GM15510 (cell line): ENCODE measurements around the gene GNL1.

ENCODE experiments used
- POLR2A ChIP-seq: IDR thresholded peaks from 3 replicates; pipeline ENCODE4 v1.6.1; 2011; ENCODE audit warnings: borderline replicate concordance; ENCODE audit not compliant: insufficient read length; ENCODE audit errors: extremely low read depth

GNL1 gene

GRCh38 chr6:30572148-30572547 is 15.9 kb upstream of the GNL1 start:
- TF ChIP-seq POLR2A: no peak

GRCh38 chr6:30571762-30572082 is 15.4 kb upstream of the GNL1 start:
- no peak for TF ChIP-seq POLR2A

- TF ChIP-seq POLR2A: peak; percentile 95
These were observed 14.9 kb upstream of the GNL1 start, which contains the start of gene ABCF1 for GRCh38 chr6:30571075-30571761. ABCF1 (plus strand) TSS chr6:30571442; CDS start chr6:30571488, 46 bp downstream.

- no peak for TF ChIP-seq POLR2A
These were observed 14.4 kb upstream of the GNL1 start for GRCh38 chr6:30570740-30571074.

- no peak for TF ChIP-seq POLR2A
These were observed 14.0 kb upstream of the GNL1 start for GRCh38 chr6:30570263-30570662.

DNA sequence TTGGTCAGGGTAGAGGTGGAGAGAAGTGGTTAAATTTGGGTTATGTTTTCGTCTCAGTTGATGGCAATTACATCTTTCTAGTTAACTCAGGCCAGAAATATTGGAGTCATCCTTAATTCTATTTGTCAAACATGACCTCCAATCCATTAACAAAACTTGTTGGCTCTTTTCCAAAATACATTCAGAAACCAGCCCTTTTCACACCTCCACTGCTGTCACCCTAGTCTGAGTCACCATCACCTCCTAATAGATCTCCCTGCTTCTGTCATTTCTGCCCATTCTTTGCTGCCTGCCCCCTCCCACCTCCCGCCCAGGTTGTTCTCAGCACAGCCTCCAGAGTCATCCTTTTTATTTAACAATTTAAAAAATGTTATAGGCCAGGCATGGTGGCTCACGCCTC is 12.0 kb upstream of the GNL1 start:
- TF ChIP-seq POLR2A: no peak

GRCh38 chr6:30565772-30566171 is 9.5 kb upstream of the GNL1 start:
- no peak for TF ChIP-seq POLR2A

- TF ChIP-seq POLR2A: no peak
These were observed 7.8 kb upstream of the GNL1 start for GRCh38 chr6:30564114-30564513.

GRCh38 chr6:30562470-30563425 is 6.5 kb upstream of the GNL1 start:
- no peak for TF ChIP-seq POLR2A

DNA sequence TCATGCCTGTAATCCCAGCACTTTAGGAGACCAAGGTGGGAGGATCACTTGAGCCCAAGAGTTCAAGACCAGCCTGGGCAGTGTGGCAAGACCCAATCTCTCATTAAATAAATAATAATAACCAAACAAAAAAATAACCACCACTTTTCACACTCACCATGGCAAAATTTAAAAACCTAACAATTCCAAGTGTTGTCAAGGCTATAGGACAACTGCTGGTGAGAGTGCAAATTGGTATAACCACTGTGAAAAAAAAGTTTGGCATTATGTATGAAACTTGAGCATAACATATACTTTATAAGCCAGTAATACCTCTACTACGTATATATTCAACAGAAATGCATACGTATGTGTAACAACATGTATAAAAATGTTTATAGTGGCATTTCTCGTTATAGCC is 4.6 kb upstream of the GNL1 start:
- TF ChIP-seq POLR2A: no peak

DNA sequence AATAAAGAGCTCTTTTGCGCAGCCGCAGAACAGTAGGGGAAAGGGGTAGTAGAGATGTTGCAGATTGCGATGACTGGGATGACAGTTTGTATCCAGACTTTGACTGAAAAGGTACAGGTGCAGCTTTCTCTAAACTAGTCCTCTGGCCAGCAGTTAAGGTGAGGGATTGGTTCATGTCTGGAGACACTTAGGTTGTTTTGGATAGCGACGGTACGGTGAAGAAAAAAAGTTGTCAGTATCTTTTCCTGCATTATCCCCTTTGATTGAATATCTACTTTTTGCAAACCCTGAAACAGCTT is 1.3 kb upstream of the GNL1 start:
- TF ChIP-seq POLR2A: no peak

DNA sequence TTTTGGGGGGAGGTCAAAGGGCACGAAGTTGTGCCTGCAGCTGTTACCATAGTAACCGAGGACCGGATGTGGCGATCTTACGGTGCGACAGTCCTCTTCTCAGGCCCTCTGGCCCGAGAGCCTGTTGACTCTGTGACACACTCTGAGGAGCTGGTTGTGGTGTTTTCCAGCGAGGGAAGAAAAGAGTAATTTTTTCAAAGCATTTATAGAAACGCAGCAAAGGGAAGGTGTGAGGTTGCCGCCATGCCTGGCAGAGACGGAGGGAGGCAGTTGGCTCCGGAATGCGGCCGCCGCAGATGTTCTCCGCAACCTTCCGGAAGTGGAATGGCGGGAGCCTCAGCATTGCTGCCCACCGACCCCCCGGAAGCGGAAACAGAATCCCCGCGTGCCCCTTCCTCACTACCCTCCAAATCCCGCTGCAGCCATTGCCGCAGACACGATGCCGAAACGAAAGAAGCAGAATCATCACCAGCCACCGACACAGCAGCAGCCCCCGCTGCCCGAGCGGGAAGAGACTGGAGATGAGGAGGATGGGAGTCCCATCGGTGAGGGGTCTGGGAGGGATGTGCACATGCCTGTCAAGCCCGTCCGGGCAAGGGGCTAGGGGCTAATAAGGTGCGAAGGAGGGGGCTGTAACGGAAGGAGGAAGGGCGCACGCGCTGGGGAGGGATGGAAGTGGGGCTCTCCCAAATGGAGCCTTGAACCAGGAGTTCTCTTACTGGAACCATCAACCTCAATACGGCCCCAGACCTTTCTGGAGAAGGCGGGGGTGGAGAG is 805 bp upstream of the GNL1 start, which contains the start of gene PRR3:
Gene PRR3 (plus strand): TSS at position 390 of the 777 bp plus-strand sequence. CDS start 50 bp downstream, at position 440.
- peak; percentile 53 for TF ChIP-seq POLR2A

DNA sequence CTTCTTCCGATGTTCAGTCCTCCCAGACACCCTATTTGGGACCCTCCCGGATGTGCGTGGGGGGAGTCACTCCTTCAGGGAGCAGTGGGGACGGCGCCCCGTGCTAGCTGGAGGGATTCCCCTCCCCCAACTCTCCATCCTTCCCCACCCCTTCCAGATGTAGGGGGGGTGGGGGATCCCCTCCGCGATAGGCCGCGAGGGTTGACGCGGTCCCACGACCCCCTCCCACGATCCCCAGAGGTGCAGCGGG is 548 bp downstream of the GNL1 start:
- TF ChIP-seq POLR2A: no peak

DNA sequence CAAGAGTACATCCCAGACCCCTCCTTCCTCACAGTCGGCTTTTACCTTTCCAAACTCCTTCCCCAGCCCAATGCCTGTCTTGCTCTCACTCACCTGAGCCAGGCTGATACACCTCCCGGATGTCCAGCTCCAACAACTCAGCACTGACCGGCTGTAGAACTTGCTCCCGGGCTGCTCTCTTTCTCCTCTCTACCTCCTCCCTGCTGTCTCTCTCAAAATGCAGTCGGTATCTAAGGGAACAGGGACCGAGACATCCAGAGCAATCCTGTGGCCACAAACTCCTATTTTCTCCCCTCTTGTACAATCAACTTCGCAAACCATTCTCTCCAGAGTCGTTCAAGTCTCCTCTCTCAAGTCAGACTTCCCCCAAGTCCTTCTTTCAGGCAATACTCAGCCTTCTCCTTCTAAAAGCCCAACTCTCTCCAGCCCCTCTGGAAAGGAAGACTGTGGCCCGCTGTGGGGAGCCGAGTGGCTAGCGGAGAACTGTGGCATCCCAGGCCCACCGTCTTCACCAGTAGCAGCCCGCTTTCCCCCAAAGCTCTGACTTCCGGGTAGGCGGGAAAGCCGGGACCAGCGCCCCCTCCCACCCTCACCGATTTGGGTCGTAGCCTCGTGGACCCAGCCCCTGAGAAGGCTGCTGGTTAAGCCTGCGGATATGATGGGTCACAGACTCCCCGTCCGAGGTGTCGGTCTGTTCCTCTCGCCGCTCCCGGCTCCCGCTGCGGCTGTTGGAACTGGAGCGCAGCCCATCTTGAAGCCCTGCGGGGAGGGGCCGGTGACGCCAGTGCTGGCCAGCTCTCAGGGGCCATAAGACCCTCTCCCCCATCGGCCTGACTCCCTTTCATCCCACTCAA is 1.1 kb downstream of the GNL1 start:
- TF ChIP-seq POLR2A: no peak

DNA sequence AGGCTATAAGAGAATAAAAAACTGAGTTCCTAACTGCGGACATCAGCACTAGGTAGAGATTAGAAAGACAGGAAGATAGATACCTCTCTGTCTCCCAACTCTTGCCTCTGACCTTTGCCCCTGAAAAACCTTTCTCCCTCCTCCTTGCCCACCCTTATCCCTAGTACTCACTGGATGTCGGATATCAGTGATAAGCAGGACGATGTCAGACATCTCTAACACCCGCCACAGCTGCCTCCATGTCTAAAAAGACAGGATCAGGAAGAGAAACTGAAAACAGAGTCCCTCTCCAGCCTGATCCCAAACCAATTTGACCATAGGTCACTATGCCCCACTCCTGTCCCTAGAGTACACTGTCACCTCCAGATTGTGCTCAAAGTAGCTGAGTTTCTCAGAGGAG is 1.9 kb downstream of the GNL1 start:
- no peak for TF ChIP-seq POLR2A
